ENCODE data around the gene SYDE1. TPM values are rescaled to one million over a fixed set of nuclear protein-coding genes. Genes with fewer than 3 reads are reported as not detected.

Gene SYDE1
- total and polyA plus RNA-seq, 2 experiments from 2014 or later: 4.1 to 21.4 TPM

DNA sequence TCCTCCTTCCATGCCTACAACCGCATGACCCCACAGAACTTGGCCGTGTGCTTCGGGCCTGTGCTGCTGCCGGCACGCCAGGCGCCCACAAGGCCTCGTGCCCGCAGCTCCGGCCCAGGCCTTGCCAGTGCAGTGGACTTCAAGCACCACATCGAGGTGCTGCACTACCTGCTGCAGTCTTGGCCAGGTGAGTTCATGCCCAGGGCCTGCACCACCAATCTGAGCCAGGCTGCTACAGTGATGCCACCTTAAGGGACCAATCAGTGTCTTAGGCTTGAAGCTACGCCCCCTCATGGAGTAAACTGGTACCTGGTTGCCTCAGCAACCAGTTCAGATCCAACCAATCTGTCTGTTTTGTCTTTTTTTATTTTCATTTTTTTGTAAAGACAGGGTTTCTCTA is 5.2 kb downstream of the SYDE1 start:
- Mint-ChIP-seq H3K4me1 (peaks cover 9% of the 10 kb centered on the region), H3K27me3 (ENCODE audit: insufficient read depth, low read depth, poor library complexity) (peaks cover 10% of the 10 kb centered on the region)
- peak; percentile 56 for ATAC-seq

GRCh38 chr19:15113245-15114152 is 6.3 kb downstream of the SYDE1 start:
- Histone ChIP-seq H3K36me3 (ENCODE audit: insufficient read depth) (peaks cover 20% of the 10 kb centered on the region), H3K27ac (ENCODE audit: low read depth) (no peak overlapping the region; the same call in 1 of the 2 replicates), H3K79me2 (replicated peaks; ENCODE audit: insufficient read depth) (peaks cover 2% of the 10 kb centered on the region; the same call in 1 of the 2 replicates), H3F3A (replicated peaks; ENCODE audit: low read depth) (peaks cover 6% of the 10 kb centered on the region; the same call in 1 of the 2 replicates), H4K20me1 (replicated peaks; ENCODE audit: insufficient read depth) (peaks cover 4% of the 10 kb centered on the region; the same call in 1 of the 2 replicates), H3K4me2 (no peak overlapping the region), H3K4me1 (ENCODE audit: insufficient read depth) (peaks cover under 1% of the 10 kb centered on the region; the same call in 1 of the 2 replicates), H2AFZ (no peak overlapping the region), H3K9me2 (ENCODE audit: insufficient read depth) (no peaks in the 10 kb centered on the region), H3K4me3 (no peak overlapping the region), H3K27me3 (ENCODE audit: insufficient read depth) (no peaks in the 10 kb centered on the region)
- no peak overlapping the region for H3K4me3 Mint-ChIP-seq
- DNase-seq (ENCODE audit: low spot score) (peak; percentile 72), ATAC-seq (peak; percentile 67)
- no peak for TF ChIP-seq ZNF114 (CRISPR knock-in tag; IDR thresholded peaks at IDR 0.05)
- no peak for TF ChIP-seq CREB1 (CRISPR knock-in tag; IDR thresholded peaks at IDR 0.05; ENCODE audit: low read depth)
- TF ChIP-seq, protein P1, sequence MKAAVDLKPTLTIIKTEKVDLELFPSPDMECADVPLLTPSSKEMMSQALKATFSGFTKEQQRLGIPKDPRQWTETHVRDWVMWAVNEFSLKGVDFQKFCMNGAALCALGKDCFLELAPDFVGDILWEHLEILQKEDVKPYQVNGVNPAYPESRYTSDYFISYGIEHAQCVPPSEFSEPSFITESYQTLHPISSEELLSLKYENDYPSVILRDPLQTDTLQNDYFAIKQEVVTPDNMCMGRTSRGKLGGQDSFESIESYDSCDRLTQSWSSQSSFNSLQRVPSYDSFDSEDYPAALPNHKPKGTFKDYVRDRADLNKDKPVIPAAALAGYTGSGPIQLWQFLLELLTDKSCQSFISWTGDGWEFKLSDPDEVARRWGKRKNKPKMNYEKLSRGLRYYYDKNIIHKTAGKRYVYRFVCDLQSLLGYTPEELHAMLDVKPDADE (IDR thresholded peaks at IDR 0.05): no peak
- TF ChIP-seq EZH2phosphoT487 (IDR thresholded peaks at IDR 0.05; ENCODE audit: unreplicated experiment): no peak
- TF ChIP-seq EZH2 (IDR thresholded peaks at IDR 0.05; ENCODE audit: low read depth, unreplicated experiment): no peak
- TF ChIP-seq NANOG (IDR thresholded peaks at IDR 0.05; ENCODE audit: borderline replicate concordance): no peak
- TF ChIP-seq, protein P2, sequence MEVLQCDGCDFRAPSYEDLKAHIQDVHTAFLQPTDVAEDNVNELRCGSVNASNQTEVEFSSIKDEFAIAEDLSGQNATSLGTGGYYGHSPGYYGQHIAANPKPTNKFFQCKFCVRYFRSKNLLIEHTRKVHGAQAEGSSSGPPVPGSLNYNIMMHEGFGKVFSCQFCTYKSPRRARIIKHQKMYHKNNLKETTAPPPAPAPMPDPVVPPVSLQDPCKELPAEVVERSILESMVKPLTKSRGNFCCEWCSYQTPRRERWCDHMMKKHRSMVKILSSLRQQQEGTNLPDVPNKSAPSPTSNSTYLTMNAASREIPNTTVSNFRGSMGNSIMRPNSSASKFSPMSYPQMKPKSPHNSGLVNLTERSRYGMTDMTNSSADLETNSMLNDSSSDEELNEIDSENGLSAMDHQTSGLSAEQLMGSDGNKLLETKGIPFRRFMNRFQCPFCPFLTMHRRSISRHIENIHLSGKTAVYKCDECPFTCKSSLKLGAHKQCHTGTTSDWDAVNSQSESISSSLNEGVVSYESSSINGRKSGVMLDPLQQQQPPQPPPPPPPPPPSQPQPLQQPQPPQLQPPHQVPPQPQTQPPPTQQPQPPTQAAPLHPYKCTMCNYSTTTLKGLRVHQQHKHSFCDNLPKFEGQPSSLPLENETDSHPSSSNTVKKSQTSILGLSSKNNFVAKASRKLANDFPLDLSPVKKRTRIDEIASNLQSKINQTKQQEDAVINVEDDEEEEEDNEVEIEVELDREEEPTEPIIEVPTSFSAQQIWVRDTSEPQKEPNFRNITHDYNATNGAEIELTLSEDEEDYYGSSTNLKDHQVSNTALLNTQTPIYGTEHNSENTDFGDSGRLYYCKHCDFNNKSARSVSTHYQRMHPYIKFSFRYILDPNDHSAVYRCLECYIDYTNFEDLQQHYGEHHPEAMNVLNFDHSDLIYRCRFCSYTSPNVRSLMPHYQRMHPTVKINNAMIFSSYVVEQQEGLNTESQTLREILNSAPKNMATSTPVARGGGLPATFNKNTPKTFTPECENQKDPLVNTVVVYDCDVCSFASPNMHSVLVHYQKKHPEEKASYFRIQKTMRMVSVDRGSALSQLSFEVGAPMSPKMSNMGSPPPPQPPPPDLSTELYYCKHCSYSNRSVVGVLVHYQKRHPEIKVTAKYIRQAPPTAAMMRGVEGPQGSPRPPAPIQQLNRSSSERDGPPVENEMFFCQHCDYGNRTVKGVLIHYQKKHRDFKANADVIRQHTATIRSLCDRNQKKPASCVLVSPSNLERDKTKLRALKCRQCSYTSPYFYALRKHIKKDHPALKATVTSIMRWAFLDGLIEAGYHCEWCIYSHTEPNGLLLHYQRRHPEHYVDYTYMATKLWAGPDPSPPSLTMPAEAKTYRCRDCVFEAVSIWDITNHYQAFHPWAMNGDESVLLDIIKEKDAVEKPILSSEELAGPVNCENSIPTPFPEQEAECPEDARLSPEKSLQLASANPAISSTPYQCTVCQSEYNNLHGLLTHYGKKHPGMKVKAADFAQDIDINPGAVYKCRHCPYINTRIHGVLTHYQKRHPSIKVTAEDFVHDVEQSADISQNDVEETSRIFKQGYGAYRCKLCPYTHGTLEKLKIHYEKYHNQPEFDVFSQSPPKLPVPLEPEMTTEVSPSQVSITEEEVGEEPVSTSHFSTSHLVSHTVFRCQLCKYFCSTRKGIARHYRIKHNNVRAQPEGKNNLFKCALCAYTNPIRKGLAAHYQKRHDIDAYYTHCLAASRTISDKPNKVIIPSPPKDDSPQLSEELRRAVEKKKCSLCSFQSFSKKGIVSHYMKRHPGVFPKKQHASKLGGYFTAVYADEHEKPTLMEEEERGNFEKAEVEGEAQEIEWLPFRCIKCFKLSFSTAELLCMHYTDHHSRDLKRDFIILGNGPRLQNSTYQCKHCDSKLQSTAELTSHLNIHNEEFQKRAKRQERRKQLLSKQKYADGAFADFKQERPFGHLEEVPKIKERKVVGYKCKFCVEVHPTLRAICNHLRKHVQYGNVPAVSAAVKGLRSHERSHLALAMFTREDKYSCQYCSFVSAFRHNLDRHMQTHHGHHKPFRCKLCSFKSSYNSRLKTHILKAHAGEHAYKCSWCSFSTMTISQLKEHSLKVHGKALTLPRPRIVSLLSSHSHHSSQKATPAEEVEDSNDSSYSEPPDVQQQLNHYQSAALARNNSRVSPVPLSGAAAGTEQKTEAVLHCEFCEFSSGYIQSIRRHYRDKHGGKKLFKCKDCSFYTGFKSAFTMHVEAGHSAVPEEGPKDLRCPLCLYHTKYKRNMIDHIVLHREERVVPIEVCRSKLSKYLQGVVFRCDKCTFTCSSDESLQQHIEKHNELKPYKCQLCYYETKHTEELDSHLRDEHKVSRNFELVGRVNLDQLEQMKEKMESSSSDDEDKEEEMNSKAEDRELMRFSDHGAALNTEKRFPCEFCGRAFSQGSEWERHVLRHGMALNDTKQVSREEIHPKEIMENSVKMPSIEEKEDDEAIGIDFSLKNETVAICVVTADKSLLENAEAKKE (CRISPR knock-in tag; IDR thresholded peaks at IDR 0.05): no peak
- TF ChIP-seq POLR2AphosphoS5 (IDR thresholded peaks at IDR 0.05; ENCODE audit: low read depth): 0 out of 2 replicates have a peak, but pooled peaks have one; percentile 25
- H3K9me3 Mint-ChIP-seq: no peaks in the 10 kb centered on the region
- peaks cover 10% of the 10 kb centered on the region for H3K27me3 Mint-ChIP-seq (ENCODE audit: insufficient read depth, low read depth, poor library complexity)
- no peak overlapping the region for H3K27ac Mint-ChIP-seq
- peaks cover 2% of the 10 kb centered on the region for H3K4me1 Mint-ChIP-seq
- H3K36me3 Mint-ChIP-seq (ENCODE audit: low read depth): peaks cover 71% of the 10 kb centered on the region

More for the DNA sequence above, 5.2 kb downstream of the SYDE1 start:
- no peak overlapping the region for H3K4me3 ChIP-seq
- H3K36me3 ChIP-seq (ENCODE audit: insufficient read depth): peaks cover 20% of the 10 kb centered on the region
- peak; percentile 75 for DNase-seq (ENCODE audit: low spot score)
- Mint-ChIP-seq H3K9me3 (no peaks in the 10 kb centered on the region), H3K27ac (no peak overlapping the region), H3K4me3 (no peak overlapping the region; the same call in 2 of the 3 replicates), H3K36me3 (ENCODE audit: low read depth) (peaks cover 61% of the 10 kb centered on the region)
- no peak overlapping the region for H3K4me2 ChIP-seq
- H3F3A ChIP-seq (replicated peaks; ENCODE audit: low read depth): peaks cover 6% of the 10 kb centered on the region; the same call in 1 of the 2 replicates
- H3K27me3 ChIP-seq (ENCODE audit: insufficient read depth): no peaks in the 10 kb centered on the region
- no peaks in the 10 kb centered on the region for H3K9me2 ChIP-seq (ENCODE audit: insufficient read depth)
- H2AFZ ChIP-seq: no peak overlapping the region
- TF ChIP-seq, protein P3, sequence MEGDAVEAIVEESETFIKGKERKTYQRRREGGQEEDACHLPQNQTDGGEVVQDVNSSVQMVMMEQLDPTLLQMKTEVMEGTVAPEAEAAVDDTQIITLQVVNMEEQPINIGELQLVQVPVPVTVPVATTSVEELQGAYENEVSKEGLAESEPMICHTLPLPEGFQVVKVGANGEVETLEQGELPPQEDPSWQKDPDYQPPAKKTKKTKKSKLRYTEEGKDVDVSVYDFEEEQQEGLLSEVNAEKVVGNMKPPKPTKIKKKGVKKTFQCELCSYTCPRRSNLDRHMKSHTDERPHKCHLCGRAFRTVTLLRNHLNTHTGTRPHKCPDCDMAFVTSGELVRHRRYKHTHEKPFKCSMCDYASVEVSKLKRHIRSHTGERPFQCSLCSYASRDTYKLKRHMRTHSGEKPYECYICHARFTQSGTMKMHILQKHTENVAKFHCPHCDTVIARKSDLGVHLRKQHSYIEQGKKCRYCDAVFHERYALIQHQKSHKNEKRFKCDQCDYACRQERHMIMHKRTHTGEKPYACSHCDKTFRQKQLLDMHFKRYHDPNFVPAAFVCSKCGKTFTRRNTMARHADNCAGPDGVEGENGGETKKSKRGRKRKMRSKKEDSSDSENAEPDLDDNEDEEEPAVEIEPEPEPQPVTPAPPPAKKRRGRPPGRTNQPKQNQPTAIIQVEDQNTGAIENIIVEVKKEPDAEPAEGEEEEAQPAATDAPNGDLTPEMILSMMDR (conservative IDR thresholded peaks at IDR 0.05; ENCODE audit: low read depth in 2 of 2): peak in 1 of 2 experiments; percentile 42; a peak in 2 of 4 replicates
- TF ChIP-seq ZNF114 (CRISPR knock-in tag; IDR thresholded peaks at IDR 0.05): no peak
- peaks cover 8% of the 10 kb centered on the region; the same call in 1 of the 2 replicates for H3K4me1 ChIP-seq (ENCODE audit: insufficient read depth)
- peaks cover 4% of the 10 kb centered on the region; the same call in 1 of the 2 replicates for H4K20me1 ChIP-seq (replicated peaks; ENCODE audit: insufficient read depth)
- no peak overlapping the region; the same call in 1 of the 2 replicates for H3K27ac ChIP-seq (ENCODE audit: low read depth)
- H3K79me2 ChIP-seq (replicated peaks; ENCODE audit: insufficient read depth): peaks cover 9% of the 10 kb centered on the region
